Colonic mucosa (tissue), 4 donors: ENCODE measurements around the gene MAP7D1. TPM values are rescaled to one million over a fixed set of nuclear protein-coding genes. Genes with fewer than 3 reads are reported as not detected.

Experiments used
- DNase-seq: peaks from one replicate; pipeline ENCODE4 v3.0.0-alpha.2; 2020
- H3K27ac ChIP-seq: fragments of 200-600 bp; one replicate; pipeline ENCODE4 v1.8.0; 2021
- H3K27me3 ChIP-seq: fragments of 200-600 bp; one replicate; pipeline ENCODE4 v1.8.0; 2021
- H3K36me3 ChIP-seq: fragments of 200-600 bp; one replicate; pipeline ENCODE4 v1.8.0; 2021
- H3K4me1 ChIP-seq: fragments of 200-600 bp; one replicate; pipeline ENCODE4 v1.8.0; 2021; ENCODE audit warnings: mild to moderate bottlenecking
- H3K4me3 ChIP-seq: fragments of 200-600 bp; one replicate; pipeline ENCODE4 v1.8.0; 2021
- H3K9ac ChIP-seq, 2 donors: one replicate each; pipeline ENCODE4 v1.7.0; 2013; ENCODE audit warnings: control low read depth in 2 of 2, low read depth in 2 of 2, low read length in 2 of 2
- H3K9me3 ChIP-seq: fragments of 200-600 bp; one replicate; pipeline ENCODE4 v1.8.0; 2021
- CTCF ChIP-seq: fragments of 200-600 bp; IDR thresholded peaks from one replicate; pipeline ENCODE4 v1.8.0; 2022; ENCODE audit warnings: antibody characterized with exemption, mild to moderate bottlenecking
- intact Hi-C: fragments of 100-400 bp; cut with DNase I; formaldehyde crosslinking; loops from one replicate; pipeline ENCODE4 v1.14.1; 2022
- total RNA-seq, 2 donors: library from RNA; stranded (reverse); fragmentation: NEBNext Ultra II Directional in 1 of 2; extraction: Animal tissue kit (Norgen Biotek cat#: 25700) in 1 of 2; gene quantifications; one replicate each; pipeline ENCODE4 v1.2.1, GENCODE V29; 2021
- donor health status: healthy.
- donor health status: DM: no; HTN: no; CAD: no.
- donor health status: DM: no; HTN: no; CAD: no.

The MAP7D1 gene
- total RNA-seq, 2 donors from 2014 or later = 37.7 to 50.0 TPM

- Histone ChIP-seq H3K27ac (no peak overlapping the region), H3K4me3 (no peak overlapping the region), H3K4me1 (no peaks in the 10 kb centered on the region), H3K9ac (no peak overlapping the region), H3K27me3 (no peaks in the 10 kb centered on the region), H3K9me3 (no peaks in the 10 kb centered on the region), H3K36me3 (no peaks in the 10 kb centered on the region)
- DNase-seq = no peak
- intact Hi-C loops = no loop called here
- no peak for TF ChIP-seq CTCF
Observed at GRCh38 chr1:36137776-36138175, 18.2 kb upstream of the MAP7D1 start.

- no peak for TF ChIP-seq CTCF
- no peaks in the 10 kb centered on the region for H3K9me3 ChIP-seq
- H3K4me1 ChIP-seq = no peaks in the 10 kb centered on the region
- H3K27me3 ChIP-seq = no peaks in the 10 kb centered on the region
- H3K4me3 ChIP-seq = no peak overlapping the region
- H3K9ac ChIP-seq = no peak overlapping the region
- DNase-seq = no peak
- H3K36me3 ChIP-seq = no peaks in the 10 kb centered on the region
- no peak overlapping the region for H3K27ac ChIP-seq
- intact Hi-C loops = no loop called here
Observed at GRCh38 chr1:36139521-36139920, 16.4 kb upstream of the MAP7D1 start.

- intact Hi-C loops = no loop called here
Observed at GRCh38 chr1:36142121-36142520, 13.8 kb upstream of the MAP7D1 start.

GRCh38 chr1:36143424-36143823 is 12.5 kb upstream of the MAP7D1 start:
- H3K4me1 ChIP-seq = no peaks in the 10 kb centered on the region

More at GRCh38 chr1:36142121-36142520, 13.8 kb upstream of the MAP7D1 start:
- Histone ChIP-seq H3K4me3 (no peak overlapping the region), H3K27me3 (no peaks in the 10 kb centered on the region), H3K9ac (no peak overlapping the region), H3K36me3 (no peaks in the 10 kb centered on the region), H3K9me3 (no peaks in the 10 kb centered on the region), H3K27ac (no peak overlapping the region), H3K4me1 (no peaks in the 10 kb centered on the region)
- no peak for TF ChIP-seq CTCF
- no peak for DNase-seq

GRCh38 chr1:36144413-36144812 is 11.5 kb upstream of the MAP7D1 start:
- no peak for DNase-seq
- intact Hi-C loops = no loop called here
- Histone ChIP-seq H3K27me3 (no peaks in the 10 kb centered on the region), H3K4me1 (no peaks in the 10 kb centered on the region), H3K4me3 (no peak overlapping the region), H3K9me3 (no peaks in the 10 kb centered on the region), H3K9ac (no peak overlapping the region), H3K27ac (no peak overlapping the region), H3K36me3 (no peaks in the 10 kb centered on the region)
- no peak for TF ChIP-seq CTCF

More at GRCh38 chr1:36143424-36143823, 12.5 kb upstream of the MAP7D1 start:
- DNase-seq = no peak
- no peaks in the 10 kb centered on the region for H3K36me3 ChIP-seq
- H3K9ac ChIP-seq = no peak overlapping the region
- intact Hi-C loops = no loop called here
- no peaks in the 10 kb centered on the region for H3K27me3 ChIP-seq
- H3K4me3 ChIP-seq = no peak overlapping the region
- no peak for TF ChIP-seq CTCF
- no peaks in the 10 kb centered on the region for H3K9me3 ChIP-seq
- no peak overlapping the region for H3K27ac ChIP-seq
